Stimulated activated naive CD8-positive, alpha-beta T cell treated with anti-CD3 and anti-CD28 coated beads, Interleukin-15, Interleukin-2, amounts not matched to agents 100 ng/mL and 50 ng/mL, for 24 hours (primary cell): ENCODE measurements around the gene VRK1.
A peak's percentile ranks its signal among the peaks of the same experiment; 100 is the strongest.
"Not testable (repeated sequence)": the region's sequence is repeated elsewhere in the genome, so short reads cannot be mapped to it uniquely, and the experiment has no call there.

Experiments
- H3K27ac Mint-ChIP-seq: one replicate; pipeline ENCODE4 v1.8.0; 2021; ENCODE audit warnings: mild to moderate bottlenecking, mixed read lengths
- H3K27me3 Mint-ChIP-seq: one replicate; pipeline ENCODE4 v1.8.0; 2021; ENCODE audit warnings: mixed read lengths
- H3K36me3 Mint-ChIP-seq: one replicate; pipeline ENCODE4 v1.8.0; 2021; ENCODE audit warnings: low read depth, mixed read lengths
- H3K4me1 Mint-ChIP-seq: one replicate; pipeline ENCODE4 v1.8.0; 2021; ENCODE audit warnings: low read depth, mixed read lengths
- H3K4me3 Mint-ChIP-seq: one replicate; pipeline ENCODE4 v1.8.0; 2021; ENCODE audit warnings: mild to moderate bottlenecking, mixed read lengths
- H3K9me3 Mint-ChIP-seq: one replicate; pipeline ENCODE4 v1.8.0; 2021; ENCODE audit warnings: mixed read lengths

The VRK1 gene

GRCh38 chr14:96863327-96863985 lies 66.3 kb downstream of the VRK1 start:
- no peaks in the 10 kb centered on the region for H3K4me1 Mint-ChIP-seq
- no peaks in the 10 kb centered on the region for H3K9me3 Mint-ChIP-seq
- no peak overlapping the region for H3K4me3 Mint-ChIP-seq
- no peaks in the 10 kb centered on the region for H3K27me3 Mint-ChIP-seq
- peaks cover 75% of the 10 kb centered on the region for H3K36me3 Mint-ChIP-seq
- no peak overlapping the region for H3K27ac Mint-ChIP-seq

- Mint-ChIP-seq H3K27me3 (no peaks in the 10 kb centered on the region), H3K4me1 (no peaks in the 10 kb centered on the region), H3K4me3 (no peak overlapping the region), H3K36me3 (peaks cover 72% of the 10 kb centered on the region), H3K9me3 (no peaks in the 10 kb centered on the region), H3K27ac (no peak overlapping the region)
Measured at GRCh38 chr14:96863986-96864330, 66.8 kb downstream of the VRK1 start.

- Mint-ChIP-seq H3K27ac (no peak overlapping the region), H3K9me3 (no peaks in the 10 kb centered on the region), H3K36me3 (peaks cover 77% of the 10 kb centered on the region)
Measured at GRCh38 chr14:96867634-96868033, 70.5 kb downstream of the VRK1 start.

GRCh38 chr14:96874127-96874526 lies 76.9 kb downstream of the VRK1 start:
- Mint-ChIP-seq H3K4me3 (no peak overlapping the region), H3K36me3 (peaks cover 63% of the 10 kb centered on the region), H3K4me1 (no peaks in the 10 kb centered on the region)

More at GRCh38 chr14:96867634-96868033, 70.5 kb downstream of the VRK1 start:
- H3K4me3 Mint-ChIP-seq: no peak overlapping the region
- H3K27me3 Mint-ChIP-seq: no peaks in the 10 kb centered on the region
- H3K4me1 Mint-ChIP-seq: no peaks in the 10 kb centered on the region

DNA sequence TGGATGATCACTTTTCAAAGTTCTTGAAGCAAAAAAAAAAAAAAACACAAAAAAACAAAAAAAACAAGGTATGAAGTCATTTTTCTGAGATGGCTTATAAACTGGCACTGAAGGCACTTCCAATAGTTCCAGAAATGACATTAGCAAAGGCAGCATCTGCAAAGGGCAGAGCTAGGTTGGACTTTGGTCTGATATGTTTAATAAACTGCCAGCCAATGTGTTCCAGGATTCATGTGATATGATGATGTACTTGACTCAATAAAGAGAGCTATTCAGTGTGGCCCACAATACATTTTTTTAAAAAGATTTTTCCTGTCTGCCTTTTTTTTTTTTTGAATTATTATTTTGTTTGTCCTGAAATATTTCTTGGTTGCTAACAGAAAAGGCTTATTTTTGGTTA lies 79.6 kb downstream of the VRK1 start:
- Mint-ChIP-seq H3K4me1 (no peaks in the 10 kb centered on the region), H3K36me3 (peaks cover 66% of the 10 kb centered on the region), H3K9me3 (no peaks in the 10 kb centered on the region), H3K27me3 (no peaks in the 10 kb centered on the region), H3K27ac (no peak overlapping the region), H3K4me3 (no peak overlapping the region)

More at GRCh38 chr14:96874127-96874526, 76.9 kb downstream of the VRK1 start:
- no peaks in the 10 kb centered on the region for H3K9me3 Mint-ChIP-seq
- no peaks in the 10 kb centered on the region for H3K27me3 Mint-ChIP-seq
- H3K27ac Mint-ChIP-seq: no peak overlapping the region

DNA sequence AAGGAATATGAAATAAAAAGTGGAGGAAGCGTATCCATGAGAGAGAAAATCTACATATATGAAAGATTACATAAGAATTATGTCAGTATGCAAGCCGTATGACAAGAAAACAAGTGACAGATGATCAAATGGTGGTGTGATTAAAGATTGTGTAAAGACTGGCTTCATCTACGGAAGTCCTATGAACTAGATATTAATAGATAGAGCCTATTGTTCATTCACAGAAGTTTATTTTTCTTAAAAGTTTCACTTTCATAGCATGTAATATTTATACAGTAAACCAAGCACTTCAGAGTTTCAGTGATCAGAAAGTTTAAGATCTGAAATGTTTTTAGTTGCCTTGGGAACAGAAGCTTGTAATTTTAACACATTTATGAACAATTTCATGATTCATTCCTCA lies 84.5 kb downstream of the VRK1 start:
- no peak overlapping the region for H3K4me3 Mint-ChIP-seq
- peaks cover 54% of the 10 kb centered on the region for H3K36me3 Mint-ChIP-seq
- no peaks in the 10 kb centered on the region for H3K9me3 Mint-ChIP-seq
- no peak overlapping the region for H3K27ac Mint-ChIP-seq
- no peaks in the 10 kb centered on the region for H3K27me3 Mint-ChIP-seq
- H3K4me1 Mint-ChIP-seq: no peaks in the 10 kb centered on the region

GRCh38 chr14:96883974-96884373 lies 86.8 kb downstream of the VRK1 start:
- H3K27me3 Mint-ChIP-seq, H3K27ac Mint-ChIP-seq, H3K9me3 Mint-ChIP-seq, H3K4me1 Mint-ChIP-seq, H3K4me3 Mint-ChIP-seq: not testable (repeated sequence)
- H3K36me3 Mint-ChIP-seq: peaks cover 46% of the 10 kb centered on the region

- Mint-ChIP-seq H3K27me3 (no peaks in the 10 kb centered on the region), H3K9me3 (no peaks in the 10 kb centered on the region), H3K36me3 (peaks cover 16% of the 10 kb centered on the region), H3K4me3 (no peak overlapping the region), H3K27ac (no peak overlapping the region), H3K4me1 (no peaks in the 10 kb centered on the region)
Measured at GRCh38 chr14:96888158-96888557, 91.0 kb downstream of the VRK1 start.

DNA sequence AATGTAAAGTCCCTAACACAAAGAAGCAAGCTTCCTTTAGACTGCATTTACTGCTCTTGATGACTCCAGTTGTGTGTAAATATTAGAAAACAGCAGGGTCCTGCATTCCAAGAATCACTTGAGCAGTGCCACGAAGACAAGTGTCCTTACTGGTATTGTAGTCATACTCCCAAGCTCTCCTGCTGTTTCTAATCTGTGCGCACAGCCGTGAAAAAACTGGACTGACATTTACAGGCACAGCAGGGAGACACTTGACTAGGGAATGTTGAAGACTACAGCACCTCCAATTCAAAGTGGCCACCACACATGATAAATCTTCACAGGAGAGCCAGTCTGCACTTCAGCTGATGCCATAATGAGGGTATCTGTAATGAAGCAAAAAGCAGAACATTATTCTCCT lies 91.4 kb downstream of the VRK1 start:
- Mint-ChIP-seq H3K27me3 (no peaks in the 10 kb centered on the region), H3K36me3 (peaks cover 21% of the 10 kb centered on the region), H3K4me1 (peaks cover 4% of the 10 kb centered on the region), H3K9me3 (no peaks in the 10 kb centered on the region), H3K27ac (no peak overlapping the region), H3K4me3 (no peak overlapping the region)

DNA sequence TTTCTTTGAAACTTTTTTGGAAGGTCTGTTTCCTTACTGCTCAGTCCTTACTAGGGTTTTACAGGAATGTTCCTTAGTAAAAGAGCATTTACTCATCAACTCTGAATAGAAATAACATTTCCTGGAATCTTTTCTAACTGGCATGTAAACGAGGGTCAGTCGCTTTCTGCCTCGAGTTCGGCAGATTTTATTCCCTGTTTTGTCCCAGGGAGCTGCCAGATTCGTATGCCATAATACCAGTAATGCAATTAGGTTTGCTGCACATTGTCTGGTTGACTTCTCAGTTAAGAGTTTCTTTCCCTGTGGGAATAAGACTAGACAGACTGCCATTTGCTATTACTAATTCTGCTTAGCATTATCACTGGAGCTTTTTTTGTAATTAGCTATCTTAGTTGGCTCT lies 91.9 kb downstream of the VRK1 start:
- H3K36me3 Mint-ChIP-seq: peaks cover 19% of the 10 kb centered on the region
- no peak overlapping the region for H3K4me3 Mint-ChIP-seq
- H3K27me3 Mint-ChIP-seq: no peaks in the 10 kb centered on the region
- peaks cover 8% of the 10 kb centered on the region for H3K4me1 Mint-ChIP-seq
- no peaks in the 10 kb centered on the region for H3K9me3 Mint-ChIP-seq
- no peak overlapping the region for H3K27ac Mint-ChIP-seq

DNA sequence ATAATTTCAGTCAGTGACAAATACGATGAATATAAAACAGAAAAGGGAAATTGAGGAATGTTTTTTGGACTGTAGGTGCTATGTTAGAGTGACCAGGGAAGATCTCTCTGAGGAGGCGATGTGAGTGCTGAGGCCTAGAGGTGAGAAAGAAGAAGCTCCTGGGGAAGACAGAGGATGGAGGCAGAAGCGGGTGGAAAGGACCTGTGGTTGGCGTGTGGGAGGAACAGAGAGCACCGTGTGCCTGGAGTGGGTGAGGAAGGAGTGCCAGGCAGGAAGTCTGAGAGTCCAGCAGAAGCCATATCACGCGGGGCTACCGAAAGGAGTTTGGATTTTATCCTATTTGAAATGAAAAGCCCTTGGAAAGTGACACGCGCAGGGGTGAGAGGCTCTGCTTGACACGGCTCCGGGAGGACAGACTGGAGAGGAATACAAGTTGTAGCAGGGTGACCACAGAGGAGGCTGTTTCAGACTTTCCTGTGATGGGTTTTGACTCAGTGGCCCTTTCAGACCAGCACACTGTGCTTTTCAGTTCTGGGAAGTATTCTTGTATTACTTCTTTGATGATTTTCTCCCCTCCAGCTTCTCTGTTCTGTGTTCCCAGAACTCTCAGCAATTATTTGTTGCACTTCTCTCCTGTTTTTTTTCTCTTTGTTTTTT lies 96.9 kb downstream of the VRK1 start:
- no peak overlapping the region for H3K4me3 Mint-ChIP-seq
- peaks cover 33% of the 10 kb centered on the region for H3K36me3 Mint-ChIP-seq
- peaks cover 27% of the 10 kb centered on the region for H3K4me1 Mint-ChIP-seq
- peak overlapping the region; percentile 38 for H3K27ac Mint-ChIP-seq
- no peaks in the 10 kb centered on the region for H3K27me3 Mint-ChIP-seq
- H3K9me3 Mint-ChIP-seq: no peaks in the 10 kb centered on the region

GRCh38 chr14:96894966-96895365 lies 97.8 kb downstream of the VRK1 start:
- no peak overlapping the region for H3K4me3 Mint-ChIP-seq
- H3K36me3 Mint-ChIP-seq: peaks cover 37% of the 10 kb centered on the region
- no peaks in the 10 kb centered on the region for H3K9me3 Mint-ChIP-seq
- no peaks in the 10 kb centered on the region for H3K27me3 Mint-ChIP-seq
- peaks cover 27% of the 10 kb centered on the region for H3K4me1 Mint-ChIP-seq
- no peak overlapping the region for H3K27ac Mint-ChIP-seq

DNA sequence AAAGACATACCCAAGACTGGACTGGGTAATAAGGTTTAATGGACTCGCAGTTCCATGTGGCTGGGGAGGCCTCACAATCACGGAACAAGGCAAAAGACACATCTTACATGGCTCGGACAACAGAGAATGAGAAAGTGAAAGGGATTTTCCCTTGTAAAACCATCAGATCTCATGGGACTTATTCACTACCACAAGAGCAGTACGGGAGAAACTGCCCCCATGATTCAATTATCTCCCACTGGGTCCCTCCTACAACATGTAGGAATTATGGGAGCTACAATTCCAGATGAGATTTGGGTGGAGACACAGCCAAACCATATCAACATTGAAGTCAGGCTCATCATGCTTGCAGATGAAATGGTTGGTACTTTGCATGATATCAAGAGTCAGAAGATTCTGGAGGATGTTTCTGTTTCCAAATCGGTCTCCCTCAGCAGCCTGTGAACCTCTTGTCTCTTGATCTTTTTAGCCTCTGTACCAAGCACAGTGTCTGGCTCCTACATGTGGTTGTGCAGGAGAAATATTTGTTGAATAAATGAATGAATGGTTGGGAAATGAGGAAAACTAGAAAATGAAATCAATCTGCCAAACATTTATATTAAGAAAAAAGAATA lies 98.6 kb downstream of the VRK1 start:
- no peaks in the 10 kb centered on the region for H3K9me3 Mint-ChIP-seq
- H3K4me3 Mint-ChIP-seq: no peak overlapping the region
- H3K4me1 Mint-ChIP-seq: peaks cover 27% of the 10 kb centered on the region
- H3K27ac Mint-ChIP-seq: no peak overlapping the region
- H3K36me3 Mint-ChIP-seq: peaks cover 36% of the 10 kb centered on the region
- no peaks in the 10 kb centered on the region for H3K27me3 Mint-ChIP-seq

DNA sequence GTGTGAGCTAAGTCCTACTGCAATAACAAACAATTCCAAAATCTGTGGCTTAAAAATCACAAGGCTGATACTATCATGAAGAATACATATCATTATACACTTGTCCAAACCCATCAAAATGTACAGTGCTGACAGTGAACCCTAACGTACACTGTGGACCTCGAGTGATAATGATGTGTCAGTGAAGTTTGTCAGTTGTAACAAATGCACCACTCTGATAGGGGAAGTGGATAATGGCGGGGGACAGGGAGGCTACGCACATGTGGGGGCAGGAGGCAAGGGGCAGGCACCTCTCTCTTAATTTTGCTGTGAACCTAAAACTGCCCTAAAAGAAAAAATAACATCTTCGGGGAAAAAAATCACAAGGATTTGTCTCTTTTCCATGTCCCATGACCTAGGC lies 100.0 kb downstream of the VRK1 start:
- H3K4me3 Mint-ChIP-seq: no peak overlapping the region
- peaks cover 27% of the 10 kb centered on the region for H3K4me1 Mint-ChIP-seq
- H3K9me3 Mint-ChIP-seq: no peaks in the 10 kb centered on the region
- H3K27me3 Mint-ChIP-seq: no peaks in the 10 kb centered on the region
- H3K36me3 Mint-ChIP-seq: peaks cover 34% of the 10 kb centered on the region
- no peak overlapping the region for H3K27ac Mint-ChIP-seq

- Mint-ChIP-seq H3K9me3 (no peaks in the 10 kb centered on the region), H3K4me1 (no peaks in the 10 kb centered on the region), H3K36me3 (peaks cover 10% of the 10 kb centered on the region), H3K27ac (no peak overlapping the region), H3K27me3 (no peaks in the 10 kb centered on the region), H3K4me3 (no peak overlapping the region)
Measured at GRCh38 chr14:96901227-96901626, 104.0 kb downstream of the VRK1 start.
